A549 (cell line): ENCODE data around the gene TOMM40L.
A peak's percentile ranks its signal among the peaks of the same experiment; 100 is the strongest.

Experiments used
- CHD4 ChIP-seq: fragments of 200-600 bp; sonication (generic); IDR thresholded peaks from 2 replicates; pipeline ENCODE4 v1.6.1; 2016; ENCODE audit warnings: antibody characterized with exemption, mild to moderate bottlenecking, borderline replicate concordance
- CTCF ChIP-seq: fragments of >200 bp; sonication (Bioruptor Twin); formaldehyde crosslinking; IDR thresholded peaks from 3 replicates; pipeline ENCODE4 v1.5.1; 2016
- EP300 ChIP-seq, 2 experiments: fragments of >200 bp; sonication (Bioruptor Twin); formaldehyde crosslinking; IDR thresholded peaks; 2 replicates in 1 of 2; 3 replicates in 1 of 2; pipeline ENCODE4 v1.6.1; 2016 to 2017
- ESRRA ChIP-seq: fragments of 150-350 bp; IDR thresholded peaks from 2 replicates; pipeline ENCODE4 v1.6.1; 2014; ENCODE audit warnings: mild to moderate bottlenecking, low read length, borderline replicate concordance
- FOSL2 ChIP-seq, 2 experiments: fragments of 450-650 bp in 1 of 2; fragments of >200 bp in 1 of 2; sonication (Bioruptor Twin) in 1 of 2; formaldehyde crosslinking; IDR thresholded peaks; 2 replicates each; pipeline versions ENCODE4 v1.5.0 to v1.6.1; 2016 to 2020; ENCODE audit warnings: mild to moderate bottlenecking in 1 of 2, moderate library complexity in 1 of 2
- MAX ChIP-seq: IDR thresholded peaks from 2 replicates; pipeline ENCODE4 v1.6.1; 2012
- MYC ChIP-seq: IDR thresholded peaks from 2 replicates; pipeline ENCODE4 v1.6.1; 2012; ENCODE audit warnings: mild to moderate bottlenecking, inconsistent platforms, low read length, improper control_type of control experiment, borderline replicate concordance
- POLR2A ChIP-seq: IDR thresholded peaks from 2 replicates; pipeline ENCODE4 v1.6.1; 2012; ENCODE audit warnings: mild to moderate bottlenecking, low read length
- REST ChIP-seq: fragments of 200-600 bp; sonication (generic); IDR thresholded peaks from 2 replicates; pipeline ENCODE4 v1.6.1; 2016; ENCODE audit warnings: antibody characterized with exemption, mild to moderate bottlenecking, moderate library complexity
- SMC3 ChIP-seq: fragments of >200 bp; sonication (Bioruptor Twin); formaldehyde crosslinking; IDR thresholded peaks from 3 replicates; pipeline ENCODE4 v1.6.1; 2018; ENCODE audit warnings: inconsistent platforms

- TF ChIP-seq EP300 (IDR thresholded peaks at IDR 0.05) (no peak), SMC3 (no peak), CHD4 (no peak), MAX (no peak), POLR2A (no peak), FOSL2 (IDR thresholded peaks at IDR 0.05) (no peak), FOSL2 (CRISPR knock-in tag; IDR thresholded peaks at IDR 0.05) (no peak), MYC (no peak), REST (peak; percentile 62; the same call in 1 of the 2 replicates), ESRRA (no peak), CTCF (no peak)
Measured at GRCh38 chr1:161261261-161262235, 35.7 kb downstream of the TOMM40L start.
